HL-60 (cell line): ENCODE measurements around the gene SLC35F3.

Source experiments
- CTCF ChIP-seq: IDR thresholded peaks from one replicate; pipeline ENCODE4 v1.5.1; 2011; ENCODE audit warnings: low read length, control low read depth, inconsistent platforms; ENCODE audit not compliant: insufficient read depth
- POLR2AphosphoS5 ChIP-seq: IDR thresholded peaks from 2 replicates; pipeline ENCODE4 v1.6.1; 2012; ENCODE audit warnings: low read depth
- REST ChIP-seq: IDR thresholded peaks from 2 replicates; pipeline ENCODE4 v1.6.1; 2012; ENCODE audit warnings: low read depth; ENCODE audit not compliant: insufficient replicate concordance

GRCh38 chr1:233944601-233945000 lies 40.1 kb downstream of the SLC35F3 start:
- TF ChIP-seq CTCF (no peak), POLR2AphosphoS5 (no peak), REST (no peak)
